GM19372 (cell line): ENCODE measurements around the gene CBLB.

Experiments used
- ATAC-seq: cut with Tn5 transposase; IDR thresholded peaks from one replicate; pipeline ENCODE4 v1.9.1; 2021; ENCODE audit warnings: mild to moderate bottlenecking, low read depth, moderate library complexity; ENCODE audit not compliant: unreplicated experiment

The CBLB gene

GRCh38 chr3:105719791-105720190 lies 149.0 kb downstream of the CBLB start:
- ATAC-seq: no peak

- no peak for ATAC-seq
These were observed 153.4 kb downstream of the CBLB start for GRCh38 chr3:105715372-105715771.

- ATAC-seq: no peak
These were observed 154.4 kb downstream of the CBLB start for GRCh38 chr3:105714453-105714852.

GRCh38 chr3:105708980-105709379 lies 159.8 kb downstream of the CBLB start:
- ATAC-seq: no peak

- no peak for ATAC-seq
These were observed 161.8 kb downstream of the CBLB start for GRCh38 chr3:105707009-105707408.

GRCh38 chr3:105704726-105705410 lies 163.9 kb downstream of the CBLB start:
- ATAC-seq: no peak

GRCh38 chr3:105700575-105700974 lies 168.2 kb downstream of the CBLB start:
- ATAC-seq: no peak

- no peak for ATAC-seq
These were observed 177.2 kb downstream of the CBLB start for GRCh38 chr3:105691633-105692032.

GRCh38 chr3:105691053-105691452 lies 177.8 kb downstream of the CBLB start:
- no peak for ATAC-seq

GRCh38 chr3:105688821-105689220 lies 180.0 kb downstream of the CBLB start:
- no peak for ATAC-seq

- ATAC-seq: no peak
These were observed 182.4 kb downstream of the CBLB start for GRCh38 chr3:105686278-105686897.

- no peak for ATAC-seq
These were observed 188.9 kb downstream of the CBLB start for GRCh38 chr3:105679951-105680350.

GRCh38 chr3:105678017-105678416 lies 190.8 kb downstream of the CBLB start:
- ATAC-seq: no peak

GRCh38 chr3:105676621-105677300 lies 192.1 kb downstream of the CBLB start:
- no peak for ATAC-seq

- no peak for ATAC-seq
These were observed 194.3 kb downstream of the CBLB start for GRCh38 chr3:105674437-105675065.

GRCh38 chr3:105672996-105673395 lies 195.8 kb downstream of the CBLB start:
- ATAC-seq: no peak

GRCh38 chr3:105662306-105662705 lies 206.5 kb downstream of the CBLB start:
- ATAC-seq: no peak

- no peak for ATAC-seq
These were observed 207.4 kb downstream of the CBLB start for GRCh38 chr3:105661461-105661860.

GRCh38 chr3:105656651-105657504 lies 211.9 kb downstream of the CBLB start:
- no peak for ATAC-seq

- ATAC-seq: no peak
These were observed 214.9 kb downstream of the CBLB start for GRCh38 chr3:105653868-105654267.
